GM20000 (cell line): ENCODE data around the gene SH2D3A.

ENCODE experiments used
- DNase-seq: peaks from one replicate; pipeline ENCODE4 v3.0.0; 2012; ENCODE audit warnings: low spot score
- TF ChIP-seq, protein P1 (sequence below): IDR thresholded peaks from 2 replicates; pipeline ENCODE4 v1.5.1; 2012; ENCODE audit warnings: mild to moderate bottlenecking, control low read depth; ENCODE audit errors: extremely low read depth, missing control alignments

Gene SH2D3A

DNA sequence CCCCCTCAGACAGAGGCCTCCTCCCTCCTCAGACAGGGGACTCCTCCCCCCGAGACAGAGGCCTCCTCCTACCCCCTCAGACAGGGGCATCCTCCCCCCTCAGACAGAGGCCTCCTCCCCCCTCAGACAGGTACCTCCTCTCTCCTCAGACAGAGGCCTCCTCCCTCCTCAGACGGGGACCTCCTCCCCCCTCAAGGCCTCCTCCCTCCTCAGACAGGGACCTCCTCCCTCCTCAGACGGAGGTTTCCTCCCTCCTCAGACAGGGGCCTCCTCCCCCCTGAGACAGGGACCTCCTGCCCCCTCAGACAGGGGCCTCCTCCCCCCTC lies 60.6 kb downstream of the SH2D3A start:
- no peak for DNase-seq
- TF ChIP-seq, protein P1, sequence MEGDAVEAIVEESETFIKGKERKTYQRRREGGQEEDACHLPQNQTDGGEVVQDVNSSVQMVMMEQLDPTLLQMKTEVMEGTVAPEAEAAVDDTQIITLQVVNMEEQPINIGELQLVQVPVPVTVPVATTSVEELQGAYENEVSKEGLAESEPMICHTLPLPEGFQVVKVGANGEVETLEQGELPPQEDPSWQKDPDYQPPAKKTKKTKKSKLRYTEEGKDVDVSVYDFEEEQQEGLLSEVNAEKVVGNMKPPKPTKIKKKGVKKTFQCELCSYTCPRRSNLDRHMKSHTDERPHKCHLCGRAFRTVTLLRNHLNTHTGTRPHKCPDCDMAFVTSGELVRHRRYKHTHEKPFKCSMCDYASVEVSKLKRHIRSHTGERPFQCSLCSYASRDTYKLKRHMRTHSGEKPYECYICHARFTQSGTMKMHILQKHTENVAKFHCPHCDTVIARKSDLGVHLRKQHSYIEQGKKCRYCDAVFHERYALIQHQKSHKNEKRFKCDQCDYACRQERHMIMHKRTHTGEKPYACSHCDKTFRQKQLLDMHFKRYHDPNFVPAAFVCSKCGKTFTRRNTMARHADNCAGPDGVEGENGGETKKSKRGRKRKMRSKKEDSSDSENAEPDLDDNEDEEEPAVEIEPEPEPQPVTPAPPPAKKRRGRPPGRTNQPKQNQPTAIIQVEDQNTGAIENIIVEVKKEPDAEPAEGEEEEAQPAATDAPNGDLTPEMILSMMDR: no peak

DNA sequence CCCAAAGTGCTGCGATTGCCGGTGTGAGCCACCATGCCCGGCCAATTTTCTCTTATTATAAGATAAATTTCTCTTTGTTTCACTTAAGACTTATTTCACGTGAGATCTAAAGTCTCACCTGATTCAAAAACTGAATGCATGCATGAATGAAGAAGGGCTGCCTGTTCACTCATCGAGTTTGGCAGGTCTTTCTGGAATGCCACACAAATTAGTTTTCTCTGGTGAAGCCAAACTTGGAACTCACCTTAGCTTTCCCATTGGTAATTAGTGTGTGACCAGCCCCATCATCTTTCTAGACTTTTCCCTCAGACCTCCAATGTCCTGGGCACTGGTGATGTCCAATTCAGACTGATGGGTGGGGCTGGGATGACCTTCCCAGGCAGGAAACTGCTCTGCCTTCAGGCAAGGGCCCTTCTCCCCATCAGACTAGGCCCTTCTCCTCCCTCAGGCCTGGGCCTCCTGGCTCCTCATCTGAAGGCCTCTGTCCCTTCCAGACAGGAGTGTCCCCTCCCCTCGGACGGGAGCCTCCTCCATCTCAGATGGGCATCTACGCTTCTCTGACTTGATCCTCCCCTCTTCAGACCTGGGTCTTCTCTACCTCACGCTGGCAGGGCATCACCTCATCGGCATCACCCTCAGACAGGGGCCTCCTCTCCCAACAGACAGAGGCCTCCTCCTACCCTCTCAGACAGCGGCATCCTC lies 61.2 kb downstream of the SH2D3A start:
- TF ChIP-seq, protein P1: no peak
- DNase-seq: no peak
